OCI-LY3 (cell line): ENCODE results near the gene ADCY4.

Experiments
- CTCF ChIP-seq: fragments of 200-600, 300-600 bp; sonication (generic); IDR thresholded peaks from 2 replicates; pipeline ENCODE4 v1.5.1; 2014; ENCODE audit warnings: antibody characterized with exemption, low read length, low read depth
- EZH2phosphoT487 ChIP-seq: fragments of 200-600 bp; shearing (Covaris generic); IDR thresholded peaks from 2 replicates; pipeline ENCODE4 v1.6.1; 2018; ENCODE audit warnings: antibody characterized with exemption, mixed run types, low read depth

- TF ChIP-seq CTCF, result no peak
- TF ChIP-seq EZH2phosphoT487, result no peak
Observed at GRCh38 chr14:24324024-24324423, 10.8 kb downstream of the ADCY4 start.
